Progenitor cell of endocrine pancreas (in vitro differentiated cells): ENCODE measurements around the gene DCDC2. TPM values are rescaled to one million over a fixed set of nuclear protein-coding genes. Genes with fewer than 3 reads are reported as not detected.

Experiments
- DNase-seq: peaks from one replicate; pipeline ENCODE4 v3.0.0; 2021; ENCODE audit warnings: low spot score; ENCODE audit not compliant: unreplicated experiment
- H3K27ac Mint-ChIP-seq: 2 replicates; pipeline ENCODE4 v1.8.0; 2021; ENCODE audit warnings: mild to moderate bottlenecking, moderate library complexity, mixed read lengths
- H3K27me3 Mint-ChIP-seq: 2 replicates; pipeline ENCODE4 v1.8.0; 2021; ENCODE audit warnings: mixed read lengths
- H3K36me3 Mint-ChIP-seq: 2 replicates; pipeline ENCODE4 v1.8.0; 2022; ENCODE audit warnings: mixed read lengths; ENCODE audit not compliant: insufficient read depth
- H3K4me1 Mint-ChIP-seq: 2 replicates; pipeline ENCODE4 v1.8.0; 2021; ENCODE audit warnings: low read depth, mixed read lengths
- H3K4me3 Mint-ChIP-seq: 2 replicates; pipeline ENCODE4 v1.8.0; 2021; ENCODE audit warnings: low read depth, mild to moderate bottlenecking, moderate library complexity, mixed read lengths
- H3K9me3 Mint-ChIP-seq: 2 replicates; pipeline ENCODE4 v1.8.0; 2021; ENCODE audit warnings: low read depth, mixed read lengths
- CTCF ChIP-seq: fragments of 200-600 bp; sonication (generic); IDR thresholded peaks from one replicate; pipeline ENCODE4 v1.5.0; 2021; ENCODE audit warnings: antibody characterized with exemption, mild to moderate bottlenecking; ENCODE audit not compliant: unreplicated experiment
- total RNA-seq: library from RNA; stranded (reverse); gene quantifications from 2 replicates; pipeline ENCODE4 v1.2.1, GENCODE V29; 2021

Gene DCDC2
- total RNA-seq, 1 donor from 2014 or later = 22.2 TPM

GRCh38 chr6:24225838-24226237 lies 132.0 kb downstream of the DCDC2 start:
- Mint-ChIP-seq H3K4me3 (no peak overlapping the region), H3K4me1 (peaks cover 16% of the 10 kb centered on the region), H3K36me3 (peaks cover 4% of the 10 kb centered on the region), H3K27me3 (peaks cover 12% of the 10 kb centered on the region), H3K27ac (no peak overlapping the region), H3K9me3 (no peaks in the 10 kb centered on the region)
- DNase-seq = no peak
- TF ChIP-seq CTCF = no peak

GRCh38 chr6:24223115-24223919 lies 134.5 kb downstream of the DCDC2 start:
- Mint-ChIP-seq H3K4me1 (peaks cover 15% of the 10 kb centered on the region), H3K27ac (no peak overlapping the region), H3K36me3 (peaks cover 4% of the 10 kb centered on the region), H3K27me3 (peaks cover 14% of the 10 kb centered on the region), H3K4me3 (no peak overlapping the region), H3K9me3 (no peaks in the 10 kb centered on the region)
- no peak for TF ChIP-seq CTCF
- DNase-seq = no peak

- Mint-ChIP-seq H3K9me3 (no peaks in the 10 kb centered on the region), H3K4me3 (no peak overlapping the region), H3K36me3 (peaks cover 4% of the 10 kb centered on the region), H3K27ac (no peak overlapping the region), H3K4me1 (no peaks in the 10 kb centered on the region), H3K27me3 (peaks cover 5% of the 10 kb centered on the region)
- no peak for TF ChIP-seq CTCF
- DNase-seq = no peak
Observed at GRCh38 chr6:24219670-24220069, 138.2 kb downstream of the DCDC2 start.

- Mint-ChIP-seq H3K36me3 (peaks cover 2% of the 10 kb centered on the region), H3K9me3 (no peaks in the 10 kb centered on the region), H3K27ac (no peak overlapping the region), H3K27me3 (no peaks in the 10 kb centered on the region), H3K4me3 (no peak overlapping the region), H3K4me1 (no peaks in the 10 kb centered on the region)
- DNase-seq = no peak
- TF ChIP-seq CTCF = no peak
Observed at GRCh38 chr6:24214984-24215383, 142.9 kb downstream of the DCDC2 start.

GRCh38 chr6:24207413-24207812 lies 150.4 kb downstream of the DCDC2 start:
- Mint-ChIP-seq H3K36me3 (peaks cover 16% of the 10 kb centered on the region), H3K9me3 (no peaks in the 10 kb centered on the region), H3K27me3 (no peaks in the 10 kb centered on the region), H3K27ac (no peak overlapping the region), H3K4me1 (peaks cover 23% of the 10 kb centered on the region), H3K4me3 (no peak overlapping the region)
- TF ChIP-seq CTCF = no peak
- DNase-seq = no peak
